NCI-H526 treated with DMSO at 0.1 percent for 48 hours (cell line): ENCODE data around the gene TNS3.
"Not testable (repeated sequence)": the region's sequence is repeated elsewhere in the genome, so short reads cannot be mapped to it uniquely, and the experiment has no call there.

Experiments used
- DNase-seq: peaks from one replicate; lab custom pipeline; 2025; lab: John Stamatoyannopoulos, UW

Gene TNS3

GRCh38 chr7:47283497-47284131 lies 298.3 kb downstream of the TNS3 start:
- DNase-seq = no peak

- no peak for DNase-seq
Measured at GRCh38 chr7:47282790-47283496, 299.0 kb downstream of the TNS3 start.

DNA sequence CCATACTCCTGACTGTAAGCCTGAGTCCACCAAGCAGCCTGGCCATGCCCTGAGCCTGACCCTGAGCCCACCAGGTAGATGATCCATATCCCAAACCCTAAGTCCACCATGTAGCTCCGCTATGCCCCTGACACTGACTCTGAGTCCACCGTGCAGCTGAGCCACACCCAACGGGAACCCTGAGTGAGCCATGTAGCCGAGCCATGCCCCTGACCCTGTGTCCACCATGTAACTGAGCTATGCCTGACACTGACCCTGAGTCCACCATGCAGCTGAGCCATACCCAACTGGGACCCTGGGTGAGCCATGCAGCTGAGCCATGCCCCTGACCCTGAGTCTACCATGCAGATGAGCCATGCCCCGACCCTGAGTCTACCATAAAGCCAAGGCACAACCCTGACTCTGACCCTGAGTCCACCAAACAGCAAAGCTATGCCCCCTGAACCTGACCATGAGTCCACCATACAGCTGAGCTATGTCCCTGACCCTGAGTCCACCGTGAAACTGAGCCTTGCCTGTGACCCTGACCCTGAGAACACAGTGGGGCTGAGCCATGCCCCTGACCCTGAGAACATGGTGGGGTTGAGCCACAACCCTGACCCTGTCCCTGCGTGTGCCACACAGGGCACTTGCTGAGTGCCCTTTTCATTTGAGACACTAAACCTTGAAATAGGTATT lies 299.8 kb downstream of the TNS3 start:
- DNase-seq = no peak

DNA sequence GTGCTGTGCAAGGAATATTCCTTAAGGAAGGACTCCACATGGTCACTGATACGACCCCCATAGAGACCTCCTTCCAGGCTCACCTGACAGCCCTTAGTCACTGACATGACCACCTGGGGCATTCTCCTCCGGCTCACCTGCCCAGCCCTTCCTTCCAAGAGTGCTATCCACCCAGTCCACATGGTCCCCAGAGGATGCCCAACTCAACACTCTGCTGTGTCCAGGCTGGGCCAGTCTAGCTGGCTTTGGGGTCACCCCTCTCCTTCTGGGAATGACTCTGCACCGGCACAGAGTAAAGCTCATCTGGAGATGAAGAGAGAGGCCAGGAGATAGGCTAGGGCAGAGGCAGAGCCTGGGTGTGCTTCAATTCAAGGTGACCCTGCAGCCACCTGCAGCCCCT lies 300.8 kb downstream of the TNS3 start:
- no peak for DNase-seq

DNA sequence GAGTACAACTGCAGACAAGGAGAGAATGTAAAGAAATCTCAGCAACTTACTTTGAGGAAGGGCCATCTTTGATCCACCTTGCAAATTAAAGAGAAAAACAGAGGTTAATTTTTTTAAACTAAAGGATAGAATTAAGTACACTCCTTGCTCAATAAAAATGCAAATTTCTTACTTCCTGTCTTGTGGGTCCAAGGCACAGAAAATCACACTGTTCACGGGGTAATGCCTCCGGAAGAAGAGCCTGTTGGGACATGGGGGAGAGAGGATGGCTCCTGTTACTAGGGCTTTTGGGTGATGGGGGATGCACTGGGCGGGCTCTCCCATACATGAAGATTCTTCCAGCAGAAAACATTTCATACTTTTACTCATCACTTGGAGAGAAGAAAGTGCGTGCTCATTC lies 301.8 kb downstream of the TNS3 start:
- no peak for DNase-seq

DNA sequence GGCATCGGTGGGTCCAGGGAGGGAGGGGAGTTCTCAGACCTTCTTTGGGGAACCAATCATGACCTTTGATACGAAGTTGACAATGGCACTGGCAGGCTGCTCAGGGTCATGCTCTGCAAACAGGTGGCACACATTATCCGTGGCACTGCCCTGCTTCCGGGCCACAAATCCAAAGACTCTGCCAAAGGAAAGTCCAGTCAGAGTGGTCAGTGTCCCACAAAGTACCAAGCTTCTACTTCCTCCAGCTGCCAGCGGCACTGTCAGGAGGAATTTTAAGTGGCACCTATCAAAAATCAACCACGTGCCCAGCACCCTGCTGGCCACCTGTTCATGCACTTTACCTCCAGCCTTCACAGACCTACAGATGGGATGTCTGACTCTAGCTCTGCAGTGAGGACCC lies 303.9 kb downstream of the TNS3 start:
- no peak for DNase-seq

- no peak for DNase-seq
Measured at GRCh38 chr7:47277321-47277781, 304.6 kb downstream of the TNS3 start.

- no peak for DNase-seq
Measured at GRCh38 chr7:47273974-47274766, 307.7 kb downstream of the TNS3 start.

- DNase-seq = no peak
Measured at GRCh38 chr7:47273088-47273487, 308.8 kb downstream of the TNS3 start.

DNA sequence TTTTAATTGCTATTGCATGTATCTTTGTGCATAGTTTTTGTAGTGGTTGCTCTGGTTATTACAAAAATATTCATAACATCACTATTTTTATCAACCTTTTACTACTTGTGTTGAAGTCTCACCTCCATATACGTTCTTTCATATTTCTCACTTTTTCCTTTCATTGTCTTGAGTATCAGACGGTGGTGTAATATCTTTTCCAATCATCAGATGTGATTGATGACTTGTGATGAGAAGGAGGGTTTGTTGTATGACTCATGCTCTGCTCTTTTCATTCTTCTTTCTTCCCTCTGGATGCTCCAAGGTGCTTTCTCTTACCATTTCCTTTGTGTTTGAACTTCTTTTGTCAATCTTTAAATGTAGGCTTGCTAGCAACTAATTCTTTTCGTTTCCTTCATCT lies 310.2 kb downstream of the TNS3 start:
- DNase-seq = no peak

- no peak for DNase-seq
Measured at GRCh38 chr7:47268851-47269836, 312.8 kb downstream of the TNS3 start.

GRCh38 chr7:47267346-47267745 lies 314.6 kb downstream of the TNS3 start:
- no peak for DNase-seq

- no peak for DNase-seq
Measured at GRCh38 chr7:47266799-47267198, 315.1 kb downstream of the TNS3 start.

- DNase-seq = peak; percentile 10
Measured at GRCh38 chr7:47266131-47266706, 315.7 kb downstream of the TNS3 start.

GRCh38 chr7:47265621-47266020 lies 316.3 kb downstream of the TNS3 start:
- no peak for DNase-seq

GRCh38 chr7:47264021-47264651 lies 317.8 kb downstream of the TNS3 start:
- no peak for DNase-seq

DNA sequence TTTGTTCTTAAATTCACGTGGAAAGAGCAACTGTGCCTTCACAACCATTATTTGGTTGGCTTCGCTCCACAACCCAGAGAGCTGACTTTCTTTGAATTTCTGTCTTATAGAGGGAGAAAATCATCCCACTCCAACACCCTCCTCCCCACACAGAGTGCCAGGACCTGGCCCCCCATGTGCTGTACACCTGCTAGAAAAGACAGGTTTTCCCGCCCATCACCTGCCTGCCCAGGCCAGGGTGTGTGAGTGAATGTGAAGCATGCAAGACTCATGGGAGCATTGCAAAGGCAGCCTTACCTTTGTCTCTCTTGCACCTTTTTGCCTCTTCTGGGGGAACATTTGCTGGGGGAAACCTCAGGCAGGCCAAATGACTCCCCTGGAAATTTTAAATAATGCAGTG lies 319.0 kb downstream of the TNS3 start:
- no peak for DNase-seq

GRCh38 chr7:47262160-47262559 lies 319.8 kb downstream of the TNS3 start:
- DNase-seq = not testable (repeated sequence)

GRCh38 chr7:47260270-47260669 lies 321.6 kb downstream of the TNS3 start:
- no peak for DNase-seq

DNA sequence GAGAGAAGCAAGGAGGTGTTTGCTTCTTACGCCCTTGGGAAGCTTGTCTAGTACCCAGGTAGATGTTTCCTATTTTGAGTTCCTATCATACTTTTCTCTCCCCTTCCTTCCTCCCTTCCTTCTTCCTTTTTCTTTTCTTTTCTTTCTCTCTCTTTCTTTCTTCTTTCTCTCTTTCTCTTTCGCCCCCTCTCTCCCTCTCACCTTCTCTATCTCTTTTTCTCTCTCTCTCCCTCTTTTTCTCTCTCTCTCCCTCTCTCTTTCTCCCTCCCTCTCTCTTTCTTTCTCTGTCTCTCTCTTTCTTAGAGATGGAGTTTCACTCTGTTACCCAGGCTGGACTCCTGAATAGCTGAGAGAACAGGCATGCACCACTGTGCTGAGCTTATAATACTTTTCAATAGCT lies 322.2 kb downstream of the TNS3 start:
- no peak for DNase-seq
